ENCODE data around the gene AADACL4. TPM values are rescaled to one million over a fixed set of nuclear protein-coding genes. Genes with fewer than 3 reads are reported as not detected.

AADACL4 gene
- total and polyA plus RNA-seq, 10 of the 15 experiments (the other 5 are each of a cell fraction or from before 2014, with no cell fraction given) = not detected

GRCh38 chr1:12677565-12677964, 33.7 kb downstream of the AADACL4 start:
- Histone ChIP-seq H3K4me2 (ENCODE audit: control insufficient read depth, insufficient read depth) (no peak overlapping the region), H3K27me3 (replicated peaks in 1 of 2; ENCODE audit: control insufficient read depth in 2 of 2, insufficient read depth in 2 of 2, low read length in 1 of 2) (no peaks in the 10 kb centered on the region), H3K9me3 (replicated peaks; ENCODE audit: control insufficient read depth, insufficient read depth, low read length) (no peaks in the 10 kb centered on the region; the same call in 2 of the 3 replicates), H3K9ac (ENCODE audit: control insufficient read depth, insufficient read depth, low read length) (no peak overlapping the region), H3K79me2 (ENCODE audit: control insufficient read depth, insufficient read depth, low read length) (no peaks in the 10 kb centered on the region), H3K4me1 (ENCODE audit: control insufficient read depth, insufficient read depth, low read length) (no peaks in the 10 kb centered on the region), H4K20me1 (ENCODE audit: control insufficient read depth, insufficient read depth) (no peaks in the 10 kb centered on the region), H3K36me3 (ENCODE audit: control insufficient read depth in 2 of 2, insufficient read depth in 2 of 2, low read length in 1 of 2) (no peaks in the 10 kb centered on the region), H3K4me3 (no peak overlapping the region), H2AFZ (ENCODE audit: control insufficient read depth, low read depth, low read length) (no peak overlapping the region), H3K27ac (ENCODE audit: control insufficient read depth, insufficient read depth) (no peak overlapping the region)
- WGBS (ENCODE audit: insufficient coverage, insufficient replicate concordance, low lambda C conversion rate, missing lambda C conversion rate) = 0% methylated on average over 1 of the region's 1 CpG
- in situ Hi-C loops (cut with MboI) = no loop called here
- RAD21 ChIA-PET (ENCODE audit: unreplicated experiment) = no interaction called here
- no TSS peak for BruUV-seq (replicated peaks)
- intact Hi-C loops (cut with micrococcal nuclease; ENCODE audit: unreplicated experiment) = no loop called here
- POLR2A ChIA-PET = no interaction called here
- no peak for DNase-seq (ENCODE audit: low read depth, low spot score)
- FAIRE-seq = no peak
- ATAC-seq = no peak
- CTCF ChIA-PET = interaction anchor here (0.7 kb wide), 1 partner anchor 18 kb away, joined by 3 read pairs; no protein-coding TSS in a partner anchor
- SMC1A ChIA-PET (ENCODE audit: uncharacterized antibody, unreplicated experiment) = no interaction called here
- TF ChIP-seq CTCF (IDR thresholded peaks at IDR 0.05 in 2 of 3, conservative IDR thresholded peaks at IDR 0.05 in 1 of 3; ENCODE audit: control insufficient read depth in 2 of 3, extremely low read depth in 1 of 3, insufficient read depth in 1 of 3, low read depth in 3 of 3, low read length in 3 of 3) (no peak), E2F8 (IDR thresholded peaks at IDR 0.05; ENCODE audit: low read depth, partially characterized antibody) (no peak), POU2F2 (IDR thresholded peaks at IDR 0.05; ENCODE audit: borderline replicate concordance, low read depth, low read length) (no peak), SREBF2 (IDR thresholded peaks at IDR 0.05; ENCODE audit: low read length) (no peak), RAD51 (IDR thresholded peaks at IDR 0.05) (no peak), TAF1 (IDR thresholded peaks at IDR 0.05; ENCODE audit: borderline replicate concordance, low read depth, low read length) (no peak), RELA (IDR thresholded peaks at IDR 0.05; ENCODE audit: borderline replicate concordance, partially characterized antibody) (no peak), ATF2 (IDR thresholded peaks at IDR 0.05; ENCODE audit: low read length) (no peak), POLR2A (IDR thresholded peaks at IDR 0.05; ENCODE audit: low read depth, low read length) (no peak)

Data from GM12878 (cell line).